ENCODE measurements around the gene RASGRP3.
"Not testable (repeated sequence)": the region's sequence is repeated elsewhere in the genome, so short reads cannot be mapped to it uniquely, and the experiment has no call there.

Gene RASGRP3

DNA sequence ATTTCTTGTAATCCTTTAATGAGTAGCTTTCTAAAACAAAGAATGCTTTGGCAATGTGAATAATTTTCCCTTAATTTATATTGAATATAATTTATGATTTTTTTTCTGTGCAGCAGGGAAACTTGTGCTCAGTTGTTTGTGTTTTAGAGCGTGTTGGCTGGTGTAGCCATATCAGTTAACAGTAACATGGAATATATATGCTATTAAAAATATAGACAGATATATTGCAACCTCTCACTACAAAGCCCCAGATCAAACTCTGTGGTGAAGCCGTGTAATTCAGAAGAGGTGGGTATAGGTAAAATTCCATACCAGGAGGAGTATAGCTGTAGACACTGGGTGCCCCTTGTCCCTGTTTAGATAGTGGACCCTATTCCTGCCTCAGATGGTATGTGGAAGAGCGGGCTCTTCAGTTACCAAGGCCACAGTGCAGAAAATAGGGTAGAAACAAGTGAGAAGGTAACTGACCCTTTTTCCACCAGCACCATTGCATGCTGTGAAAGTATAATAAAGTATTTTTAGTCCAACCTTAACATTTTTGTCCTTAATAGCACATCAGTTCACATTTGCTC is 18.1 kb upstream of the RASGRP3 start:
- no peak for DNase-seq

DNA sequence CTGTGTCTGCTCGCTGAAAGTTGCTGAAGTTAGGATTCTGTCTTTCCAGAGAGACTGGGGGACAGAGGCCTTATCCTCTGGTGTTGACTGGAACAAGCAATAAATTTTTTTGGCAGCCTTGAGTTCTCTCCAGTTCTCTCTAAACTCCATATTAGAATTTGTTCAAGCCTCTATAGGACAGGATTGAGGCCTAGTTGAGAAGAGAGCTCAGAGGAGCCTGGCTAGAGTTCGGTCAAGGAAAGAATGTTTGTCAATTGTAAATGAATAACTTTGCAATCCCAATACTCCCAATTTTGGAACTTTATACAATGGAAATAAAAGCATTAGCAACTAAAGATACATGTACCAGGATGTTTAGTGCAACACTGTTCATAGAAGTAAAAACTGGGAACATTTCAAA is 16.7 kb upstream of the RASGRP3 start:
- DNase-seq = no peak

DNA sequence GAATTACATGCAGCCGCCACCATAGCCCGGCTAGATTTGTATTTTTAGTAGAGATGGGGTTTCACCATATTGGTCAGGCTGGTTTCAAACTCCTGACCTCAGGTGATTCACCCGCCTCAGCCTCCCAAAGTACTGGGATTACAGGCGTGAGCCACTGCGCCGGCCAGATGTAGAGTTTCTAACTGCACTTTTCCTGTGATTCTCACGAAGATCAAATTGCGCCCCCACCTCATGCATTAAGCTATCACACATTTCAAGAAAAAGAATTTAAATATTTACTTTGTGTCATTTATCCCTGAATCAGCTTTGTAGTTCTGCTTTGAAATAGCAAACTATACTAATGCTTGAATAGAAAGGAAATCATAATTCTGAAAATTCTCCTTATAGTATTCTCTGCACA is 13.9 kb upstream of the RASGRP3 start:
- DNase-seq = not testable (repeated sequence)

DNA sequence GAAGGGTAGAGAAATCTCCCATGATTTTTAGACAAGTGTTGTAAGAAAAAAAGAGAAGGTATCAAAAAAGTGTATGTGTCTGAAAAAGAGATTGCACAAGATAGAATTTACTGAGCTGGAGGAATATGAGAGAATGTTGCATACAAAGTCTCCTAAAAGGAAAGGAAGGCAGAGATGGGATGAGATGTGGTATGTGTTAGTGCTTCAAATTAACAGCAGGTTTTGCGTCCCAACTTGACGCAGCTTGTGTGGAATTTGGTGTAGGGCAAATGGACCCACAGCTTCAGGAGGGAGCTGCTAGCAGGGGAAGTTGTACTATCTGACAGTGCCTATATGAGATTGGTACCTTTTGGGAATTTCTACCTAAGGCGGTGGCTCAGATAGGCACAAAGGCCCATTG is 9.0 kb upstream of the RASGRP3 start:
- DNase-seq = no peak

DNA sequence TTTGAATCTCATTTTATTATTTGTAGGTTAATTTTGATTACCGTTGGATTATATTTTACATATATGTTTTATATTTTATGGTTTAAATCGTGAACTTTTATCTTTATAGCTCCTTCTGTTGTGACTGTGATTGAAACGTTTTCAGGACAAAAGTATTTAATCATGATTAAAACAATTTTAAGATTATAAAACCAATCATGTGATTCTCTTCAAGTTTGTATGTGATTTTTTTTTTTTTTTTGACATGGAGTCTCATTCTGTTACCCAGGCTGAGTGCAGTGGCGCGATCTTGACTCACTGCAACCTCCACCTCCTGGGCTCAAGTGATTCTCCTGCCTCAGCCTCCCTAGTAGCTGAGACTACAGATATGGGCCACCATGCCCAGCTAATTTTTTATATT is 7.2 kb upstream of the RASGRP3 start:
- DNase-seq = no peak

DNA sequence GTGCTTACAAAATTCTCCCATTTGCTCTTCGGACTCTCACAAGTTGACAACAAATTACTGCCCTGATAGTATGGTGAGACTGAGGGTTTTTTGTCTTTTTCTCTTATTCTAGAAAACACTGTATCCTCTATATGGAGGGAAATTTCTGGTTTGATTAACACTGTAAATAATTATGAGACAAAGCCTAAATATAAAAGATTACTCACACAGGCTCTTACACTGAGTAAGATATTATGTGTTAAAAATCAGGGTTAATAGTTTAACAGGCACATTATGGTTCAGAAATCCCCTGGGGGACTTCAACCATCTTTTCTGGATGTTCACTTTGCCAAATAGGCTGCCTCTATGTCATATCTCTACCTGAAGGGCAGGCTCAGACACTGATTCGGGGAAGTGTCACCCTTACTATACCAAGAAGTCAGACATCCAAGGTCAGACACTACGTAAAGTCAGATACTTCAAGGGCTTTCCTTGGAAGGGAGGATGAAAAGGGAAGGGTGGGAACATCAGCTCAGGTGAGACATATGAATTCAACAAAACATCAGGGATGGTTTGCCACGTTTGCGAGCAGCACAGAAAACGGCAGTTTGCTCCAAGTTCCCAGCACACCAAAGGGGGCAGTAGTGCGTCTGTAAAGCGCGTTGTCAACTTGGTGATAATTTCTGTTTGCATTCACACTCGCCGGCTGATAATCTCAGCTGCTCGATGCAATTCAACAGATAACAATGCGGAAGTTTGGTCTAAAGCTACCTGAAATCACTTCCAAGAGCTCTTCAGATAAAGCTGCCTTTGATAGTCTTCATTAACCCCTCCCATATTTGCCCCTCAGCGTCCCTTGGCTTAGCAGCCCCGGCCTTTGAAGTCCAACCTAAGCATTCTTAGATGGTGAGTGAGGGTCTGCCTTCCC is 972 bp upstream of the RASGRP3 start:
- peak; percentile 79 for DNase-seq

DNA sequence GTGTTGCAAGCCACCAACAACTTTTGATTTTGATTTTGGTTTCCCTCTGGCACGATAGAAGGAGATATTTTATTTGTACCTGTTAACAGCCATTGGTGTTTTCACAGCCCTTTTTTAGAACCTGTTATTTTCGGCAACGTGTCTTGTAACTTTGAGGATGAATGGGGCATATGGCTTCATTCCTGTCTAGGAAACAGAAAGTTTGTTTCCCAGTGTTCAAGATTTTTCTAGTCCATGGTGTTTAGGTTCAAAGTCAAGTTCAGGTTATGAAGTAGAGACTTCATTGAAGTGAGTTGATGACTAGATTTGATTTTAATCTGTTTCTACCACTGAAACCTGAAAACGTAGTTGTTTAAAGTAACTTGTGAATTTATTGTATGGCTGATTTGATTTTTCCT is 343 bp downstream of the RASGRP3 start:
- no peak for DNase-seq

DNA sequence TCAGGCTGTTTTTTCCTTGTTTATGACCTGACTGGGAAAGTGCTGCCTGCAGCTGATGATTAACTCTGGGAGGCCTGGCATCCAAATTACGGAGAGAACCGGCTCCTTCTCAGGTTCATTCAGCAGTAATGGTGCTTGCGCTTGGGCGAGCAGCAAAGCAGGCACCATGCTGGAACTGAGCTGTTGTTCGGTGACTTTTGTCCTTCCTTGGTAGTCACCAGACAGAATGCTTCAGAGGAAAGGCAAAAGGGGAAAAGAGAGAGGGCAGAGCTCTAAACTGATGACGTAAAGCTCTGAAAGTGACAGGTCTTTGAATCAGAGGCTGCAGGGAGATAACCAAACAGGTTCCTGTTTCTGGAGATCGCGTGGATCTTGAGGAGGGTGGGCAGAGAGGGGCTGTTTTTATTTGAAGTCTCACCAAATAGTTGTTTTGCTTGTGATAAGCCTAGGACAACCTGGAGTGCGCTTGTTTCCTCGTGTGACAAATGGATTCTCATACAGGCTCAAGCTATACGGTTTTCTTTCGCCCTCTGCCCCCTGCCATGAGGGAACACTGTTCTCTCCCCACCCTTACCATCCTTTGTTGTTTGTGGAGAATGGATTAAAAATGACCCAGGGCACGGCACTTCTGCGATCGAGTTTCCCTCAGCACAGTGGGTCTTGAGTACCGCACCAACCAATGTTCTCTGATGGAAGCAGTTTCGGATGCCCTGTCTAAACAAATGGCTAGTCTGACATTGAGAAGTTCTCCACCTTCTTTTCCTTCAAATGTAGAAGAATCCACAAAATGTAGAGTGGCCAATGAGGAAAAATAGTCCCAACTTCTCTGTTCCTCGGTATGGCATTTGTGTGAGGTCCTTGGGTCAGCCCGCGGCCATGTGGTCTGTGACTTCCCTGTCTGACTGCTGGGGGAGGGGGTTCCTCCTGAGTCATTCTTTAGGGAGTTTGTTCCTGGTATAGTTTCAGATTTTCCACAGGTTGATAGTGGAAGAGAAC is 1.3 kb downstream of the RASGRP3 start:
- peak; percentile 27 for DNase-seq

DNA sequence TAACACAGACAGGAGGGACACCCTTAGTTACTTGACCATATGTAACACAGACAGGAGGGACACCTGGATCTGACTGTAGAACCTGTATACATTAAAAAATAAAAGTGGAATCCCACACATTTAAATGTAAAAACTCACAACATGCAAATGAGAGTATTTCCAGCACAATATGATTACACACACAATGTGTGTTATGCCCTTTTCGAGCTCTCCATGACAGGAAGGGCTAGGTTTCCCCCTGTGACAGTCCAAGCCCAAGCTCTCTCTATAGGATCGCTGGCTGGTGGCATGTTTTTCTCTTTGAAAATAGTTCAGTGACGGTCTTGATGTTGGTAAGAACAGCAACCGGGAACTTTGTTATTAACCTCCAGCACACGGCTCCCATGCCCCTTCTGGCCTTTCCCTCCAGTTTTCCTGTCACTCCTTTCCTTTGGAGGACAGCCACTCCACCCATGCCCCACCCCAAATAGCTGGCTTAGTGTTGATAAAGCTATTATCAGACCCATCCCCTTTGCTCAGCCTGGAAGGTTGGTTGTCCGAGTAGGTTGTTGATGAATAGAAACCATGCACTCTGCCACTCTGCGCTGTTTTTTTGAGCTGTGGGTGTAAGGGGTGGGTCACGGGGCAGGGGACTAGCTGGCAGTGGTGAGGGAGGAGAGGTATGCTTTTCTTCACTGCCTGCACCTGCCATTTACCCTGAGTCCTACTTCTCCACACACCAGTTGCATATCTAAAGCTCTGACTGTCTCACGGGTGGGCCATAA is 2.7 kb downstream of the RASGRP3 start:
- no peak for DNase-seq

DNA sequence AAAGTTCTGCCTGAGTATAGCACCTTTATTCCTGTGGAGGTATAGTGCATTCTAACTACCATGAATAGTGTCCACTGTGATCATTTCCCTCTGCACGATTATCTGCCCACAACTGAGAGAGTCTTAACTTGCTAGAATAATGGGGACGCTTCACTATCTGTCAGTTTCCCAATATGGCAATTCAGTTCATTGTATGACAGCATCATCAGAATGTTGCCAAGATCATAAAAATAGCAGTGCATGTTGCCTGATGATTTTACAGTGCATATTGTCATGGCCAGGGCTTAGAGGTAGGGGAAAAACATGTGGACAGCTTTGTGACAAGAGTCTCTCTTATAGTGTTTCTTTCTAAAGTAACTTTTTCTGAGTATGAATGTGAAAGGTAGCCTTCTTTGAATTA is 6.1 kb downstream of the RASGRP3 start:
- DNase-seq = no peak

DNA sequence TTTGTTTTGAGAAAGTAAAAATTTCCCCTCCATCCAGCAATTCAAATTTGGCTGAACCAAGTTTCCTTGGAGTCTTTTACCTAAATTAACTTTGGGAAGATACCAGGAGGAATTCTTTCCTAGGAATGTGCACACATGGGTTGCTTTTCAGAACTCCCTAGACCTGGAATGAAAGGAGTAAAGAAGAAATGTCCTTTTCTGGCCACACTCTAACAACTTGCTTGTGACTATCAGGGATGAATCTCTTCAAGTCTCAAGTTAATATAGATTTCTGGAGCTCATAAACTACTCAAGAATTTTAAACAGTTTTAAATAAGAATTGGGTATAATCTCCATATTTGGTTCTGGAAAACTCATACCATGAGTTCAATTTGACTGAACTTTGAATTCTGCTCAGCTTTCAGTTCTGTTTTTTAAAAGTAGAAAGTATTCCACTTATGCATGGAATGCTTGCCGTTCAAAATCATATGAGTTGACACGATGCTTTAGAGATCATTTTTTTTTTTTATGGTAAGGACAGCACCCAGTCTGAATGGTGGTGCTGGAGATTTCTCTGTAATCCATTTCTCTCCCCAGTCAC is 7.7 kb downstream of the RASGRP3 start:
- no peak for DNase-seq

DNA sequence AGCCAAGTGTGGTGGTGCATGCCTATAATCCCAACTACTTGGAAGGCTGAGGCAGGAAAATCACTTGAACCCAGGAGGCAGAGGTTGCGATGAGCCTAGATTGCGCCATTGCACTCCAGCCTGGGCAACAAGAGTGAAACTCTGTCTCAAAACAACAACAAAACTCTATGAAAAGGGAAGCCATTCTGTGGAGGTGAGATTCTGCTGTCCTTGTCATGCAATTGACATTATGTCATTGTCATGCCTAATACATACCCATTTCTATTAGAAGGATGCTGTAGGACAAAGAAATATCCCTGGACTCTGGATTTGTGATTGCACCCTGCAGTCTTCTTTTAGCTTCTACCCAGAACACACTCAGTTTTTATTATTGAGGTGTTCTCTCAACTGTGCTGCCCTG is 8.6 kb downstream of the RASGRP3 start:
- no peak for DNase-seq

DNA sequence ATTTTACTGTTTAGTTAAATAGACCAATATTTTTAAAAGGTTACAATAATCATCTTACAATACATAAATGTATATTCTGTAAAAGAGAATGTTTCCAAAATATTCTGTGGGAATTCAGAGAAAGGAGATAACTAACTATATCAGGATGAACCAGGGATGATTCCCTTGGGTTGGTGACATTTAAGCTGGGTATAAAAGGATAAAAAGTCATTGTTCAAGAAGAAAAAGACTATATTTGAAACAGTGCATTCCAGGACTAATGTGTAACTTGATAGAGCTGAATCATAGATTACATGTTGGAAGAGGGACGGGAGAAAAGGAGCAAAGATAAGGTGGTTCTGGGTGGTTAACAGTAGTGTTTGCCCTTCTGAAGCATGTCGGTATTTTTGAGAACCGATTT is 10.1 kb downstream of the RASGRP3 start:
- DNase-seq = no peak

DNA sequence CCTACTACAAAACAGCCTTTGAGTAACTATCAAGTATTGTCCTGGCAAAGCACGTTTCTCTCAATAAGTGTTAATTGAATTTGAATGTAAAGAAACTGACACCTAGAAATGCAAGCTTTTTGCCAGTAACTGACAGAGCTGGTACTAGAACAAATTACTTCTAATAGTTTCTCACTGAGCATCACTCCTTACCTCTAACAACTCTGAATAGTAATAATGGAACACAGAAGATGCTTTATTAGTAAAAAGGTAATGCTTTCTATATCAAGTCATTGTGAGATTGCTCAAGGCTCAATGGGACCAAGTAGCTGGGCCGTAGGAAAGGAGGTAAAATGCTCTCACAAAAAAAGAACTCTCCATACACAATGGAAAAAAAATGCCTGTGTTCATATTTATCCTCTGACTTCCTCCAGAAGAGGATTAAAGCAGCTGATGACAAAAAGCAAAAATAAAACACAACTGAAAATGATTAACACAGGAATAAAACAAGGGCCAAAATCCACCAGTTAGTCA is 11.8 kb downstream of the RASGRP3 start:
- no peak for DNase-seq

DNA sequence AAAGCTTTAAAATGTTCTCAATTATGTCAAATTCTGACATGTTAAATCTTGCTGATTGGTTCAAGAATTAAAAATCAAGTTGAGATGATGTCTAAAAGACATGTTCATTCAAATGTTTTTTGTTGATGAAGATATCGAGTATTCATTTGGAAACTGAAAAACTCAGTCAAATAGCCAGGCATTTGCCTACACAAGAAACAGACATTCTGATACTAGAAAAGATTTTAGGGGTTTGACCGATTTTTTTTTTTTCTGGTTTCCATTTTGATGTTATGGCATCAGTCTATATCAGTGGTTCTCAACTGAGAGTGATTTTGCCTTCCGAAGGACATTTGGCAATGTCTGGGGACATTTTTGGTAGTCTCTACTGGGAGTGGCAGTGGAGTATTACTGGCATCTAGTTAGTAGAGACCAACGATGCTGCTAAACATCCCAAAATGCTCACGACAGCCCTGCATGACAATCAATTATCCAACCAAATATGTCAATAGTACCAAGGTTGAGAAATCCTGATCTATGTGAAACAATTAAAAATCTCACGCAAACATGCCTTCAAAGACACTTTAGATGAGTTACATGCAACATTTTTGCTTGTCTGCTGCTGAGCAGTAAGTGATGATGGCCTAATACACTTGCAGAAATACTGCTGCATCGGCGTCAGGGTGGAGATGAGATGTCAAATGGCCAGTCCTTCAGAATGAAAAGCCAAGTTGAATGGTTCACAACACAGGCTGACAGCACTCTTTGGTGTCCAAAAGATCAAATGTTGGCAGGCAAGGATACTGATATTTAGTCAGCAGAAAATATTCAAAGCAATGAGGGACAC is 12.5 kb downstream of the RASGRP3 start:
- DNase-seq = no peak

DNA sequence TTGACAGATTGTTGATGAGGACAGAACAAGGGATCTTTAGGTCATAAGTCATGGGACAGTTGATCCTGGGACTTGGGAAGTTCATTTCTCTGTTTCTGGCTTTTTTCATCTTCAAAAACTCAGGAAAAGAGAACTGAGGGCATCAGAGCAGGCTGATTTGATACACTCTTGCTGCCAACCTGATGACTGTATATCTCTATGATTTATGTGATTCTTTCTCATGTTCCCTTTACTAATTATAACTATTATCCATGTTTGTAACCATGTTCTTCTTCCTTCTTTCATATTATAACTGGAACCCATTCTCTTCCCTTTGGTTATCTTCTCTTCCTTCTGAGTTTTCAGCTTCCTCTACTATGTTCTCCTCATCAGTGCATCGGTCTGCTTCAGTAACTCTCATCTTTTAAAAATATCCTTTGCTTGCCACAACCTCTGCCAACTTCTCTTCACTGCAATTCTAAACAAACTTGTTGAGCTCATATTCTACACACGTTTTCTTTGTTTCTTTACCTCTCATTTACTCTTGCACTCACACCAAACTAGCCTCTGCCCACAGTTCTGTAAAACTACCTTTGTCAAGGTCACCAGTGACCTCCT is 13.5 kb downstream of the RASGRP3 start:
- DNase-seq = no peak

DNA sequence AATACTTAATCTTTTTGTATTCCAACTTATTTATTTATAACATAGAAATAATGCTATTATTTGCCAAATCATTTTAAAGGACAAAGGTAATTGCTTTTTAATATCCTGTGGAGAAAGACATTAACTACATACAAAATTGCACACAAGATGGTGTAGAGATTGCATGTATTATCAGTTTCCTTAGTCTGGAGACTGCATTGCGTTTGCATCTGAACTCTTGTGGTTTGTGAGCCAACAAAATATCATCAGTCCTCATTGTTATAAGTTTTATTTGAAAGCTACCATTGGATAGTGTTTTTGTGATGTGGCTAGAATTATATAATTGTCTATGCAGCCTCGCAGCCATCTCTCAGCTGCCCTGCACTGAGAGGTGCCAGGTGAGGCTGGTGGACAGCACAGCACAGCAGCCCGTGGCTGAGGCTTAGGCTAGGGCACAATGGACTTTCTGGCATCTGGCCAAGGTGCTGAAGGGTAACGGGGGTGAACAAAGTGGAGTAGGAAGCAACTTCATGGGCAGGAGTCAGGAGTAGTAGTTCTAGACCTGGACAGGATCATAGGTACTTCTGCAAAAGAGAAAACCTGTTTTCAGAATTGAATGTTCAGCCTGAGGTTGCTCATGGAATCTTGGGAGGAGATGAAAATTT is 15.1 kb downstream of the RASGRP3 start:
- no peak for DNase-seq

DNA sequence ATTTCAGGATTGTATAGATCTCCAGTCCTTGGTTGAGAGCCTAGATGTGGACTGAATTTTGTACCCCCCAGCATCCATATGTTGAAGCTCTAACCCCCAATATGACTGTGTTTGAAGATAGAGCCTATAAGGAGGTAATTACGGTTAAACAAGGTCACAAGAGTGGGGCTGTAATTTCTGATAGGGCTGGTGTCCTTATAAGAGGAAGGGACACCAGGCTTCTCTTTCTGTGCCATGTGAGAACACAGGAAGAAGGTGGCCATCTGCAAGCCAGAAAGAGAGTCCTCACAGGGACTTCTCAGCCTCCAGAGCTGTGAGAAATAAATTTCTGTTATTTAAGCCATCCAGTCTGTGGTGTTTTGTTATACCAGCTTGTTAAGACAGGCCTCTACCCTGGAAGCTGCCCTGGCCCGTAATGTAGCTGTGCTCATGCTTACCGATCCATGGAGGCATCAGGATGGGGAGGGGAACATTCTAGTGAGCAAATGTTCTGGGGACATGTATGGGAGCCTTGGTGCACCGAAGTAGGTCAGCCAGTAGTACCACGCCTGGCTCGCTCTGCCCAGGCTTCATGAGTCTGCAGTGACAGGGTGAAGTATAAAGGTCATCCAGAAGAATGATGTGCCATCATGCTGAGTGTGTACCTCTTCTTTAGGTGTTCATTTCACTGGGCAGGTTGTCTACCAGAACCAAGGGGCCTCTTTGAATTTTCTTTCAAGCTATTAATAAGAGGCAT is 16.1 kb downstream of the RASGRP3 start:
- DNase-seq = no peak

DNA sequence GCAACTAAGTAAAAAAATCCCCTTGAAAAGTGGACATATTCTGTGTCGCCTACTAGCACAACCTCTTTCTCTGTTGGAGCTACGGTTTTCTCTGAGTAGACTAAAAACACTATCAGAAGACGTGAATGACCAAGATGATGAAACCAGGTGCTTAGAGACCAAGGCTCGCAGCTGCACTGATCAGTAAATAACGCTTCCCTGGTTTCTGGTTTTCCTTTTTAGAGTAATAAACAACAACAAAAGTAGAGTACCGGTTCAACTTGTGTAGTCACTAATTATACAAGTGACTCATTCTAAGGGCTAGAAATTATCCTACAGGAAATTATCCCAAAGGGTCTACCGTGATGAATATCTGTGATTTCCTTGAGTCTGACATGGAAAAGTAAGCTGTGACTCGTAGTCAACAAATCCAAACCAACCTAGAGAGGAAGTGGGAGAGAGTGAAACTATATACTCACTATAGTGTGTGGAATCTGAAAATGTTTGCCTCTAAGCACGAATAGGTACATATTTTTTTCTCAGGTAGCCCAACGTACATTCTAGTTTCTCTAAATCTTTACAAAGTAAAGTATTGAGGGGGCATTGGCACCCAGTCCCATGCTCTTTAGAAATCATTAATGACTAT is 17.8 kb downstream of the RASGRP3 start:
- DNase-seq = no peak

Measured in stimulated activated CD4-positive, alpha-beta T cell treated with anti-CD3 and anti-CD28 coated beads, Interleukin-4, amount 100 ng/mL, for 24 hours (primary cell).